H9 (cell line): Measurements from ENCODE around the gene ANK2. TPM values are rescaled to one million over a fixed set of nuclear protein-coding genes. Genes with fewer than 3 reads are reported as not detected.

Experiments used
- DNase-seq: peaks from one replicate; pipeline ENCODE4 v3.0.0-alpha.2; 2017
- H2AFZ ChIP-seq: one replicate; pipeline ENCODE4 v1.6.1; 2013; ENCODE audit warnings: mild to moderate bottlenecking, low read length, control low read depth, moderate library complexity
- H2AK5ac ChIP-seq: 2 replicates; pipeline ENCODE4 v1.6.1; 2013; ENCODE audit warnings: low read length, control low read depth, mixed read lengths; ENCODE audit not compliant: insufficient read length
- H2BK120ac ChIP-seq: one replicate; pipeline ENCODE4 v1.6.1; 2013; ENCODE audit warnings: low read depth, mild to moderate bottlenecking, low read length, control low read depth, inconsistent platforms; ENCODE audit not compliant: poor library complexity, severe bottlenecking
- H2BK12ac ChIP-seq: 2 replicates; pipeline ENCODE4 v1.6.1; 2013; ENCODE audit warnings: low read length, control low read depth, mixed read lengths, low read depth; ENCODE audit not compliant: insufficient read length
- H2BK15ac ChIP-seq: 2 replicates; pipeline ENCODE4 v1.6.1; 2013; ENCODE audit warnings: low read depth, low read length, control low read depth
- H2BK20ac ChIP-seq: one replicate; pipeline ENCODE4 v1.6.1; 2013; ENCODE audit warnings: low read depth, mild to moderate bottlenecking, low read length, control low read depth, inconsistent platforms; ENCODE audit not compliant: poor library complexity, severe bottlenecking
- H2BK5ac ChIP-seq: 2 replicates; pipeline ENCODE4 v1.6.1; 2013; ENCODE audit warnings: low read length, control low read depth, mixed read lengths; ENCODE audit not compliant: insufficient read length
- H3K14ac ChIP-seq: 2 replicates; pipeline ENCODE4 v1.6.1; 2013; ENCODE audit warnings: low read length, control low read depth; ENCODE audit not compliant: insufficient read depth
- H3K18ac ChIP-seq: 2 replicates; pipeline ENCODE4 v1.6.1; 2013; ENCODE audit warnings: low read depth, mild to moderate bottlenecking, mixed read lengths, low read length, control low read depth; ENCODE audit not compliant: insufficient read length
- H3K23ac ChIP-seq: 2 replicates; pipeline ENCODE4 v1.6.1; 2013; ENCODE audit warnings: low read length, control low read depth, mixed read lengths, low read depth; ENCODE audit not compliant: insufficient read length
- H3K23me2 ChIP-seq: 2 replicates; pipeline ENCODE4 v1.6.1; 2013; ENCODE audit warnings: low read depth, mild to moderate bottlenecking, mixed read lengths, low read length, control low read depth; ENCODE audit not compliant: insufficient read length, poor library complexity, severe bottlenecking
- H3K27ac ChIP-seq: 2 replicates; pipeline ENCODE4 v1.5.1; 2013; ENCODE audit warnings: low read length, control low read depth, mixed read lengths, low read depth; ENCODE audit not compliant: insufficient read length
- H3K27me3 ChIP-seq: 2 replicates; pipeline ENCODE4 v1.6.1; 2013; ENCODE audit warnings: low read length, control low read depth, inconsistent platforms; ENCODE audit not compliant: insufficient read depth
- H3K4ac ChIP-seq: 2 replicates; pipeline ENCODE4 v1.6.1; 2013; ENCODE audit warnings: low read depth, mild to moderate bottlenecking, control low read depth, inconsistent platforms, low read length, moderate library complexity
- H3K4me1 ChIP-seq: 2 replicates; pipeline ENCODE4 v1.6.1; 2013; ENCODE audit warnings: low read length, control low read depth, inconsistent platforms; ENCODE audit not compliant: insufficient read depth
- H3K4me2 ChIP-seq: 2 replicates; pipeline ENCODE4 v1.6.1; 2013; ENCODE audit warnings: low read length, control low read depth, mixed read lengths; ENCODE audit not compliant: insufficient read length, insufficient read depth
- H3K56ac ChIP-seq: 2 replicates; pipeline ENCODE4 v1.6.1; 2013; ENCODE audit warnings: low read depth, mild to moderate bottlenecking, mixed read lengths, low read length, control low read depth; ENCODE audit not compliant: insufficient read length
- H3K79me1 ChIP-seq: 2 replicates; pipeline ENCODE4 v1.6.1; 2013; ENCODE audit warnings: low read depth, mild to moderate bottlenecking, moderate library complexity, low read length, control low read depth, inconsistent platforms; ENCODE audit not compliant: insufficient read depth, poor library complexity, severe bottlenecking
- H3K79me2 ChIP-seq: 2 replicates; pipeline ENCODE4 v1.6.1; 2013; ENCODE audit warnings: low read length, control low read depth, inconsistent platforms; ENCODE audit not compliant: insufficient read depth
- H3K9ac ChIP-seq: 2 replicates; pipeline ENCODE4 v1.6.1; 2013; ENCODE audit warnings: low read length, control low read depth, mixed read lengths; ENCODE audit not compliant: insufficient read length; ENCODE audit errors: extremely low read depth
- H3K9me3 ChIP-seq: one replicate; pipeline ENCODE4 v1.6.1; 2013; ENCODE audit warnings: low read depth, low read length, inconsistent platforms; ENCODE audit not compliant: control insufficient read depth
- H3T11ph ChIP-seq: one replicate; pipeline ENCODE4 v1.6.1; 2013; ENCODE audit warnings: mild to moderate bottlenecking, low read length, control low read depth, inconsistent platforms
- H4K20me1 ChIP-seq: one replicate; pipeline ENCODE4 v1.6.1; 2013; ENCODE audit not compliant: control insufficient read depth, insufficient read length, insufficient read depth
- H4K5ac ChIP-seq: 2 replicates; pipeline ENCODE4 v1.6.1; 2013; ENCODE audit warnings: low read depth, mild to moderate bottlenecking, mixed read lengths, low read length, control low read depth; ENCODE audit not compliant: insufficient read length
- H4K8ac ChIP-seq: replicated peaks from 2 replicates; pipeline ENCODE4 v1.6.1; 2013; ENCODE audit warnings: low read length, control low read depth, mixed read lengths, low read depth; ENCODE audit not compliant: insufficient read length
- H4K91ac ChIP-seq: 2 replicates; pipeline ENCODE4 v1.6.1; 2013; ENCODE audit warnings: low read depth, mild to moderate bottlenecking, moderate library complexity, mixed read lengths, low read length, control low read depth; ENCODE audit not compliant: insufficient read length
- H3K27ac Mint-ChIP-seq, 3 experiments: 2 replicates in 2 of 3; 3 replicates in 1 of 3; pipeline ENCODE4 v1.8.0; 2020 to 2021; ENCODE audit warnings: mixed read lengths in 3 of 3, mild to moderate bottlenecking in 1 of 3, moderate library complexity in 1 of 3
- H3K27me3 Mint-ChIP-seq: 2 replicates; pipeline ENCODE4 v1.8.0; 2021; ENCODE audit warnings: low read depth, mild to moderate bottlenecking, moderate library complexity, mixed read lengths
- H3K36me3 Mint-ChIP-seq, 3 experiments: 2 replicates in 2 of 3; 3 replicates in 1 of 3; pipeline ENCODE4 v1.8.0; 2020 to 2021; ENCODE audit warnings: low read depth in 3 of 3, mixed read lengths in 3 of 3; ENCODE audit not compliant: insufficient read depth in 1 of 3
- H3K4me1 Mint-ChIP-seq, 2 experiments: 2 replicates each; pipeline ENCODE4 v1.8.0; 2020; ENCODE audit warnings: mixed read lengths in 2 of 2
- H3K4me3 Mint-ChIP-seq, 2 experiments: 2 replicates in 1 of 2; 3 replicates in 1 of 2; pipeline ENCODE4 v1.8.0; 2020 to 2021; ENCODE audit warnings: mild to moderate bottlenecking in 2 of 2, mixed read lengths in 2 of 2, moderate library complexity in 1 of 2
- H3K9me3 Mint-ChIP-seq, 2 experiments: 2 replicates in 1 of 2; 3 replicates in 1 of 2; pipeline ENCODE4 v1.8.0; 2020; ENCODE audit warnings: mild to moderate bottlenecking in 2 of 2, mixed read lengths in 2 of 2, moderate library complexity in 1 of 2
- WGBS: extraction: QIAGEN DNeasy Blood & Tissue Kit; methylation state at CpG from one replicate; pipeline ENCODE4 v1.1.7; 2013; ENCODE audit warnings: missing lambda C conversion rate, low lambda C conversion rate, mixed read lengths; ENCODE audit not compliant: insufficient read length; ENCODE audit errors: extremely low coverage; 5-methylcytosine and 5-hydroxymethylcytosine counted together
- total RNA-seq: library from RNA; stranded (reverse); gene quantifications from 2 replicates; pipeline ENCODE4 v1.2.1, GENCODE V29; 2021
- TF ChIP-seq, protein P1 (sequence below): fragments of 200-600 bp; sonication (generic); conservative IDR thresholded peaks from 3 replicates; pipeline ENCODE4 v1.8.0; 2021; ENCODE audit warnings: antibody characterized with exemption, mild to moderate bottlenecking

ANK2 gene
- total RNA-seq, 1 experiment from 2014 or later: 36.8 TPM

DNA sequence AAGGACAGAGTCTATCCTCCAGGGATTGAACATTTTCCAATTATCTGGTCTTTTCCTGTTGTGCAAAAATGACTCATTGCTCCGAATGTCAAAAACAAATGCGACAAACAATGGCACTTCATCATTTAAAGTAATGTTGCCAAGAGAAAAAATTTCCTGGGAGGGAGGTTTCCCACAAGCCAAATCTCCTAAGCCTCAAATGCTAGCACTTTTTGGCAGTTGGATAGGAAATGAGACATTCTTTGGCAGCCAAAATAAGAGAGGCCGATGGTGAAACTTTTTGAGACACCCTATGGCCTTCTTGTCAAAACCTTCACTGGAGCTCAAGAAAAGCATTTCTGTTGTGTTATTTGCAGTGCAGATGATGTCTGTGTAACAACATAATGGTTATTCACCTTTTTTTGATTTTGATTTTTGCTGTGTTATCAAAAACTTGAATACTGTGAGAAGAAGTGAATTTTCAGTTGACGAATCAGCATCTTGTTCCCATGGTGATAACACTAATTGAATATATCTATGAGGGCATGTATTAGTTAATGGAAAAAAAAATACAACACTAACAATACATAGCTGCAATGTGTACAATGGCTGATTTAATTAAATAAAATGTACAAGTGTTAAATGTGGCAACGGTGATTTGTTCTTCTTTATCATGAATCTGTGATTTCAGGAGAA is 333.8 kb downstream of the ANK2 start:
- H3K18ac ChIP-seq: no peak overlapping the region
- TF ChIP-seq, protein P1, sequence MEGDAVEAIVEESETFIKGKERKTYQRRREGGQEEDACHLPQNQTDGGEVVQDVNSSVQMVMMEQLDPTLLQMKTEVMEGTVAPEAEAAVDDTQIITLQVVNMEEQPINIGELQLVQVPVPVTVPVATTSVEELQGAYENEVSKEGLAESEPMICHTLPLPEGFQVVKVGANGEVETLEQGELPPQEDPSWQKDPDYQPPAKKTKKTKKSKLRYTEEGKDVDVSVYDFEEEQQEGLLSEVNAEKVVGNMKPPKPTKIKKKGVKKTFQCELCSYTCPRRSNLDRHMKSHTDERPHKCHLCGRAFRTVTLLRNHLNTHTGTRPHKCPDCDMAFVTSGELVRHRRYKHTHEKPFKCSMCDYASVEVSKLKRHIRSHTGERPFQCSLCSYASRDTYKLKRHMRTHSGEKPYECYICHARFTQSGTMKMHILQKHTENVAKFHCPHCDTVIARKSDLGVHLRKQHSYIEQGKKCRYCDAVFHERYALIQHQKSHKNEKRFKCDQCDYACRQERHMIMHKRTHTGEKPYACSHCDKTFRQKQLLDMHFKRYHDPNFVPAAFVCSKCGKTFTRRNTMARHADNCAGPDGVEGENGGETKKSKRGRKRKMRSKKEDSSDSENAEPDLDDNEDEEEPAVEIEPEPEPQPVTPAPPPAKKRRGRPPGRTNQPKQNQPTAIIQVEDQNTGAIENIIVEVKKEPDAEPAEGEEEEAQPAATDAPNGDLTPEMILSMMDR: no peak
- no peak overlapping the region for H3K4ac ChIP-seq
- H3K36me3 Mint-ChIP-seq: peaks cover 8 to 47% (median 25%) of the 10 kb centered on the region in 3 experiments
- H2BK120ac ChIP-seq: no peak overlapping the region
- peaks cover 22 to 31% of the 10 kb centered on the region in 2 experiments for H3K4me1 Mint-ChIP-seq
- H3K79me1 ChIP-seq: no peaks in the 10 kb centered on the region
- H3K23me2 ChIP-seq: no peaks in the 10 kb centered on the region
- no peak for DNase-seq
- no peak overlapping the region for H2BK20ac ChIP-seq
- H3K9ac ChIP-seq: no peak overlapping the region
- H3K9me3 Mint-ChIP-seq: peaks cover 0 to 5% of the 10 kb centered on the region in 2 experiments; a peak in 3 of 5 replicates
- no peaks in the 10 kb centered on the region for H3K4me1 ChIP-seq
- no peak overlapping the region for H2AK5ac ChIP-seq
- no peak overlapping the region for H3T11ph ChIP-seq
- no peak overlapping the region for H2BK5ac ChIP-seq
- H3K4me3 Mint-ChIP-seq: no peak overlapping the region
- H2BK12ac ChIP-seq: no peak overlapping the region
- H4K5ac ChIP-seq: no peak overlapping the region
- no peak overlapping the region for H2BK15ac ChIP-seq
- no peaks in the 10 kb centered on the region for H3K27me3 Mint-ChIP-seq
- no peak overlapping the region for H4K91ac ChIP-seq
- no peaks in the 10 kb centered on the region for H3K9me3 ChIP-seq
- no peak overlapping the region for H3K14ac ChIP-seq
- no peak overlapping the region for H3K4me2 ChIP-seq
- whole genome bisulfite sequencing: no CpG with 5 or more reads among the region's 5 CpGs
- no peak overlapping the region for H2AFZ ChIP-seq
- H4K20me1 ChIP-seq: no peaks in the 10 kb centered on the region
- no peak overlapping the region for H3K56ac ChIP-seq
- no peaks in the 10 kb centered on the region for H3K79me2 ChIP-seq
- H3K27ac Mint-ChIP-seq: no peak overlapping the region
- no peak overlapping the region for H3K27ac ChIP-seq
- H3K27me3 ChIP-seq: no peaks in the 10 kb centered on the region
- H4K8ac ChIP-seq: no peak overlapping the region
- no peak overlapping the region for H3K23ac ChIP-seq
